ENCODE results near the gene VEZF1. TPM values are rescaled to one million over a fixed set of nuclear protein-coding genes. Genes with fewer than 3 reads are reported as not detected.
A peak's percentile ranks its signal among the peaks of the same experiment; 100 is the strongest.

Gene VEZF1
- total and polyA plus RNA-seq, 2 of the 4 experiments (the other 2 are of a cell fraction), result 21.1 to 42.1 TPM

- in situ Hi-C loops (cut with MboI; ENCODE audit: low sequenced_read_pairs), result loop anchor here (5.0 to 10.0 kb wide), 3 partner anchors 82 to 880 kb away; no protein-coding TSS in a partner anchor
- CTCF ChIA-PET, result no interaction called here
- Histone ChIP-seq H2BK120ac (ENCODE audit: low read depth, low read length) (no peak overlapping the region), H4K8ac (ENCODE audit: low read depth in 2 of 2, low read length in 2 of 2) (no peak overlapping the region), H3K4me3 (ENCODE audit: insufficient read depth, low read depth, low read length) (peak overlapping the region; percentile 63; the same call in 1 of the 2 replicates), H4K5ac (ENCODE audit: low read depth, low read length) (no peak overlapping the region), H3K9me3 (ENCODE audit: control insufficient read depth, insufficient read depth, low read length) (no peaks in the 10 kb centered on the region), H2AK9ac (replicated peaks; ENCODE audit: low read depth, low read length, poor library complexity) (no peak overlapping the region), H3K79me1 (ENCODE audit: low read depth in 1 of 2, low read length in 2 of 2) (peaks cover 4 to 35% of the 10 kb centered on the region in 2 experiments; a peak in 3 of 4 replicates), H3K14ac (replicated peaks; ENCODE audit: low read depth, low read length) (peak overlapping the region; percentile 79; the same call in 1 of the 2 replicates), H3K4me2 (ENCODE audit: low read depth, low read length) (peak overlapping the region; percentile 79), H3K9me1 (ENCODE audit: insufficient read depth, low read length) (no peaks in the 10 kb centered on the region), H2AK5ac (ENCODE audit: low read depth, low read length) (no peak overlapping the region), H3K56ac (ENCODE audit: extremely low read depth, insufficient read depth, low read length) (0 out of 2 replicates have a peak overlapping the region, but pooled peaks have one; percentile 19), H3K27me3 (ENCODE audit: control insufficient read depth, insufficient read depth, low read length) (no peaks in the 10 kb centered on the region), H2BK15ac (ENCODE audit: low read depth, low read length) (no peak overlapping the region), H3K36me3 (ENCODE audit: control insufficient read depth, insufficient read depth, low read length) (peaks cover 20% of the 10 kb centered on the region), H4K20me1 (ENCODE audit: insufficient read depth, low read length) (peaks cover 52% of the 10 kb centered on the region), H2AFZ (replicated peaks; ENCODE audit: low read length, poor library complexity) (no peak overlapping the region), H4K91ac (ENCODE audit: insufficient read depth, low read depth, low read length) (no peak overlapping the region), H3K4me1 (ENCODE audit: control insufficient read depth, insufficient read depth, low read length) (0 out of 2 replicates have a peak, but pooled peaks cover 2% of the 10 kb centered on the region), H2BK20ac (ENCODE audit: low read depth, low read length) (no peak overlapping the region), H2BK5ac (ENCODE audit: low read depth, low read length, poor library complexity, severe bottlenecking) (no peak overlapping the region), H3K27ac (ENCODE audit: insufficient read depth, low read length) (no peak overlapping the region), H3K4ac (ENCODE audit: low read depth, low read length) (no peak overlapping the region), H3K18ac (ENCODE audit: low read depth, low read length) (no peak overlapping the region), H3K9ac (ENCODE audit: low read depth, low read length) (peak overlapping the region; percentile 97), H3K23ac (ENCODE audit: low read depth, low read length) (peak overlapping the region; percentile 46; the same call in 1 of the 2 replicates)
- DNase-seq, result peak; percentile 27
- POLR2A ChIA-PET (ENCODE audit: unreplicated experiment), result interaction anchor here (0.6 kb wide), 1 partner anchor 79 kb away, joined by 5 read pairs; no protein-coding TSS in a partner anchor
- ATAC-seq (ENCODE audit: low read depth), result no peak
- BruUV-seq (replicated peaks), result TSS peak; percentile 31
- TF ChIP-seq RCOR1 (IDR thresholded peaks at IDR 0.05; ENCODE audit: insufficient replicate concordance, low read length), result no peak
- TF ChIP-seq NFE2L2 (IDR thresholded peaks at IDR 0.05; ENCODE audit: low read depth, low read length), result no peak
- TF ChIP-seq BHLHE40 (IDR thresholded peaks at IDR 0.05; ENCODE audit: low read depth, low read length), result no peak
- 0 out of 2 replicates have a peak, but pooled peaks have one; percentile 2 for TF ChIP-seq CTCF (conservative IDR thresholded peaks at IDR 0.05; ENCODE audit: low read depth, low read length)
- TF ChIP-seq SMC3 (IDR thresholded peaks at IDR 0.05; ENCODE audit: low read depth, low read length), result no peak
- TF ChIP-seq CEBPB (IDR thresholded peaks at IDR 0.05; ENCODE audit: low read depth, low read length), result no peak
- dilution Hi-C loops (cut with HindIII; ENCODE audit: low sequenced_read_pairs, unreplicated experiment), result no loop called here
- intact Hi-C loops (cut with micrococcal nuclease), result no loop called here
- WGBS, 2 experiments (ENCODE audit: extremely low coverage in 2 of 2, insufficient read length in 1 of 2), result 49% methylated on average over 8 of the region's 12 CpGs; no CpG with 5 or more reads in 1 of the 2 experiments
These were observed 17.1 kb upstream of the VEZF1 start for GRCh38 chr17:58005031-58005727.
